Measurements from ENCODE around the gene APEH. TPM values are rescaled to one million over a fixed set of nuclear protein-coding genes. Genes with fewer than 3 reads are reported as not detected.

APEH gene
- total and polyA plus RNA-seq, 4 donors: 65.1 to 94.1 (median 87.5) TPM

DNA sequence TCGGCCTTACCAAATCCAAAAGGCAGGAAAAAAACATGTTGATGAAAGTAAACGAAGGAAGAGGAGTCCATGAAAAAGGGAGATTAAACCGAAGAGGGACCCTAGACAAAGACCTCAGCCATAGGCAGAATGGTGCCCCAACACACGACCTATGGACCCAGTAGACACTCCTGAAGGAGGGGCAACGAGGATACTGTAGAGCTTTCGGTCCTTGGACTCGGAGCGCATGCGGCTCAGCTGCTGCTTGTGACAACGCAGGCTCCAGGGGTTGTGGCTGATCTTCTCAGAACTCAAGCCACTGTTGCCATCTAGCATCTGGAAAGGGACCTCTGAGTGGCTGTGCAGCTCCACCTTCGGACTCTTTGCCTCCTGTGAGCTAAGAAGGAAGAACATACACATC, 58.4 kb downstream of the APEH start:
- no peak for DNase-seq (ENCODE audit: low spot score)
- H3K9me3 ChIP-seq (ENCODE audit: control insufficient read depth in 4 of 4, low read length in 3 of 4): no peaks in the 10 kb centered on the region
- 95% methylated on average over 11 of the region's 11 CpGs for WGBS
- no peak overlapping the region for H3K4me3 ChIP-seq (ENCODE audit: low read depth in 1 of 3, low read length in 3 of 3)
- no peak overlapping the region for H3K27ac ChIP-seq (ENCODE audit: low read depth in 1 of 2, low read length in 2 of 2)
- no peak overlapping the region for H3K9ac ChIP-seq (ENCODE audit: low read depth in 1 of 2, low read length in 2 of 2)
- H3K27me3 ChIP-seq (ENCODE audit: control insufficient read depth in 4 of 4, insufficient read depth in 4 of 4, low read length in 3 of 4): no peaks in the 10 kb centered on the region
- H3K4me1 ChIP-seq (ENCODE audit: control insufficient read depth in 4 of 4, insufficient read depth in 4 of 4, low read length in 3 of 4): peaks cover 2 to 9% (median 7%) of the 10 kb centered on the region in 4 donors
- peaks cover 5 to 39% (median 22%) of the 10 kb centered on the region in 4 donors for H3K36me3 ChIP-seq (ENCODE audit: control insufficient read depth in 4 of 4, insufficient read depth in 3 of 4, low read depth in 1 of 4, low read length in 3 of 4)
- TF ChIP-seq HNF4G (IDR thresholded peaks at IDR 0.05) (no peak), ZBTB33 (IDR thresholded peaks at IDR 0.05) (no peak), TAF1 (conservative IDR thresholded peaks at IDR 0.05) (no peak)
- TF ChIP-seq, protein P1, sequence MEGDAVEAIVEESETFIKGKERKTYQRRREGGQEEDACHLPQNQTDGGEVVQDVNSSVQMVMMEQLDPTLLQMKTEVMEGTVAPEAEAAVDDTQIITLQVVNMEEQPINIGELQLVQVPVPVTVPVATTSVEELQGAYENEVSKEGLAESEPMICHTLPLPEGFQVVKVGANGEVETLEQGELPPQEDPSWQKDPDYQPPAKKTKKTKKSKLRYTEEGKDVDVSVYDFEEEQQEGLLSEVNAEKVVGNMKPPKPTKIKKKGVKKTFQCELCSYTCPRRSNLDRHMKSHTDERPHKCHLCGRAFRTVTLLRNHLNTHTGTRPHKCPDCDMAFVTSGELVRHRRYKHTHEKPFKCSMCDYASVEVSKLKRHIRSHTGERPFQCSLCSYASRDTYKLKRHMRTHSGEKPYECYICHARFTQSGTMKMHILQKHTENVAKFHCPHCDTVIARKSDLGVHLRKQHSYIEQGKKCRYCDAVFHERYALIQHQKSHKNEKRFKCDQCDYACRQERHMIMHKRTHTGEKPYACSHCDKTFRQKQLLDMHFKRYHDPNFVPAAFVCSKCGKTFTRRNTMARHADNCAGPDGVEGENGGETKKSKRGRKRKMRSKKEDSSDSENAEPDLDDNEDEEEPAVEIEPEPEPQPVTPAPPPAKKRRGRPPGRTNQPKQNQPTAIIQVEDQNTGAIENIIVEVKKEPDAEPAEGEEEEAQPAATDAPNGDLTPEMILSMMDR (IDR thresholded peaks at IDR 0.05; ENCODE audit: low read depth, low read length, missing input control): no peak

DNA sequence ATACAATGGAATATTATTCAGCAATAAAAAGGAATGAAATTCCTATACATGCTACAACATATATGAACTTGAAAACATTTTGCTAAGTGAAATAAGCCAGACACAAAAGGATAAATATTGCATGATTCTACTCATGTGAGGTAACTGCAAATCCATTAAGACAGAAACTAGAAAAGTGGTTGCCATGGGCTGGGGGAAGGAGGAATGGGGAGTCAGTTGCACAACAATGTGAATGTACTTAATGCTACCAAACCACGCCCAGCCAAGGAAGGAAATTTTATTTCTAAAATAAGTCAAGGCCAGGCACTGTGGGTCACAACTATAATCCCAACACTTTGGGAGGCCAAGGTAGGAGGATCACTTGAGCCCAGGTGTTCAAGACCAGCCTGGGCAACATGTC, 59.4 kb downstream of the APEH start:
- no peaks in the 10 kb centered on the region for H3K9me3 ChIP-seq (ENCODE audit: control insufficient read depth in 4 of 4, low read length in 3 of 4)
- H3K4me3 ChIP-seq (ENCODE audit: low read depth in 1 of 3, low read length in 3 of 3): no peak overlapping the region
- H3K9ac ChIP-seq (ENCODE audit: low read depth in 1 of 2, low read length in 2 of 2): no peak overlapping the region
- H3K36me3 ChIP-seq (ENCODE audit: control insufficient read depth in 4 of 4, insufficient read depth in 3 of 4, low read depth in 1 of 4, low read length in 3 of 4): peaks cover 7 to 37% (median 26%) of the 10 kb centered on the region in 4 donors
- peaks cover 0 to 4% (median 0%) of the 10 kb centered on the region in 4 donors for H3K4me1 ChIP-seq (ENCODE audit: control insufficient read depth in 4 of 4, insufficient read depth in 4 of 4, low read length in 3 of 4)
- TF ChIP-seq HNF4A (conservative IDR thresholded peaks at IDR 0.05): no peak
- TF ChIP-seq, protein P2, sequence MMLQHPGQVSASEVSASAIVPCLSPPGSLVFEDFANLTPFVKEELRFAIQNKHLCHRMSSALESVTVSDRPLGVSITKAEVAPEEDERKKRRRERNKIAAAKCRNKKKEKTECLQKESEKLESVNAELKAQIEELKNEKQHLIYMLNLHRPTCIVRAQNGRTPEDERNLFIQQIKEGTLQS (IDR thresholded peaks at IDR 0.05): no peak
- TF ChIP-seq RXRA (IDR thresholded peaks at IDR 0.05): no peak
- TF ChIP-seq, protein P3, sequence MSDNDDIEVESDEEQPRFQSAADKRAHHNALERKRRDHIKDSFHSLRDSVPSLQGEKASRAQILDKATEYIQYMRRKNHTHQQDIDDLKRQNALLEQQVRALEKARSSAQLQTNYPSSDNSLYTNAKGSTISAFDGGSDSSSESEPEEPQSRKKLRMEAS (IDR thresholded peaks at IDR 0.05): no peak
- no peak for TF ChIP-seq SP1 (IDR thresholded peaks at IDR 0.05)
- TF ChIP-seq HNF4G (IDR thresholded peaks at IDR 0.05): no peak
- no peak for TF ChIP-seq TAF1 (conservative IDR thresholded peaks at IDR 0.05)
- no peak for TF ChIP-seq GABPA (IDR thresholded peaks at IDR 0.05 in 1 of 2, conservative IDR thresholded peaks at IDR 0.05 in 1 of 2)
- TF ChIP-seq FOXA2 (IDR thresholded peaks at IDR 0.05): no peak
- no peak for TF ChIP-seq YY1 (IDR thresholded peaks at IDR 0.05)
- 98% methylated on average over 1 of the region's 1 CpG for WGBS
- no peak overlapping the region for H3K27ac ChIP-seq (ENCODE audit: low read depth in 1 of 2, low read length in 2 of 2)
- H3K27me3 ChIP-seq (ENCODE audit: control insufficient read depth in 4 of 4, insufficient read depth in 4 of 4, low read length in 3 of 4): no peaks in the 10 kb centered on the region
- DNase-seq (ENCODE audit: low spot score): no peak

Small RNAs within 50 kb of the gene (small RNA-seq; reads per million reads assigned to genes)
- gene AMIGO3: not detected

Other genes with a start within 250 kb of the APEH start
- gene NICN1, start 245.0 kb upstream of the APEH start, total RNA-seq: 1 to 10 TPM; 3.7 to 3.9 TPM
- gene NICN1, start 245.0 kb upstream of the APEH start, polyA plus RNA-seq: 1 to 10 TPM; 4.9 to 6.0 TPM
- gene DAG1, start 204.1 kb upstream of the APEH start, total RNA-seq: 10 to 100 TPM; 16.1 to 40.8 TPM
- gene DAG1, start 204.1 kb upstream of the APEH start, polyA plus RNA-seq: 10 to 100 TPM; 12.1 to 54.4 TPM
- under 1 TPM; 0.42 to 0.67 TPM for gene BSN, start 119.9 kb upstream of the APEH start, total RNA-seq
- under 1 TPM; 0.32 to 0.38 TPM for gene BSN, start 119.9 kb upstream of the APEH start, polyA plus RNA-seq
- gene MST1, start 15.1 kb downstream of the APEH start, total RNA-seq: 100 to 1,000 TPM; 262 to 551 TPM
- gene MST1, start 15.1 kb downstream of the APEH start, polyA plus RNA-seq: 100 to 1,000 TPM; 509 to 634 TPM
- 100 to 1,000 TPM in 1 of 2 donors, 10 to 100 TPM in 1; 44.0 to 104 TPM for gene RNF123, start 15.2 kb downstream of the APEH start, total RNA-seq
- gene RNF123, start 15.2 kb downstream of the APEH start, polyA plus RNA-seq: 10 to 100 TPM; 34.3 to 36.4 TPM
- not detected for gene AMIGO3, start 45.3 kb downstream of the APEH start, total RNA-seq
- gene AMIGO3, start 45.3 kb downstream of the APEH start, polyA plus RNA-seq: 1 to 10 TPM in 1 of 2 donors, under 1 TPM in 1; 0.11 to 1.1 TPM
- 10 to 100 TPM; 12.6 to 57.7 TPM for gene GMPPB, start 49.6 kb downstream of the APEH start, total RNA-seq
- gene GMPPB, start 49.6 kb downstream of the APEH start, polyA plus RNA-seq: 10 to 100 TPM; 13.4 to 57.8 TPM
- 10 to 100 TPM; 22.9 to 32.3 TPM for gene IP6K1, start 112.2 kb downstream of the APEH start, total RNA-seq
- gene IP6K1, start 112.2 kb downstream of the APEH start, polyA plus RNA-seq: 10 to 100 TPM in 1 of 2 donors, 1 to 10 TPM in 1; 6.6 to 13.2 TPM
- not detected for gene CDHR4, start 125.5 kb downstream of the APEH start, total RNA-seq
- gene CDHR4, start 125.5 kb downstream of the APEH start, polyA plus RNA-seq: not detected
- gene INKA1, start 128.9 kb downstream of the APEH start, total RNA-seq: 1 to 10 TPM in 1 of 2 donors, under 1 TPM in 1; 0.84 to 4.2 TPM
- gene INKA1, start 128.9 kb downstream of the APEH start, polyA plus RNA-seq: 1 to 10 TPM; 1.2 TPM
- gene UBA7, start 139.6 kb downstream of the APEH start, total RNA-seq: 10 to 100 TPM; 15.8 to 29.5 TPM
- 10 to 100 TPM; 14.6 TPM for gene UBA7, start 139.6 kb downstream of the APEH start, polyA plus RNA-seq
- gene TRAIP, start 182.2 kb downstream of the APEH start, total RNA-seq: 1 to 10 TPM in 1 of 2 donors, under 1 TPM in 1; 0.42 to 7.9 TPM
- under 1 TPM; 0.47 to 0.81 TPM for gene TRAIP, start 182.2 kb downstream of the APEH start, polyA plus RNA-seq
- not detected for gene CAMKV, start 195.6 kb downstream of the APEH start, total RNA-seq
- gene CAMKV, start 195.6 kb downstream of the APEH start, polyA plus RNA-seq: not detected
- gene MST1R, start 229.5 kb downstream of the APEH start, total RNA-seq: under 1 TPM; 0.23 to 0.42 TPM
- under 1 TPM; 0.10 to 0.56 TPM for gene MST1R, start 229.5 kb downstream of the APEH start, polyA plus RNA-seq

Measured in liver (tissue), 10 donors.